Lower leg skin (tissue), 3 donors: ENCODE results near the gene ARPC1A.

Experiments used
- CTCF ChIP-seq, 3 donors: fragments of 450-650 bp; IDR thresholded peaks; one replicate each; pipeline ENCODE4 v1.5.1; 2016; ENCODE audit warnings: antibody characterized with exemption in 3 of 3, mild to moderate bottlenecking in 3 of 3, moderate library complexity in 2 of 3
- POLR2A ChIP-seq, 2 donors: fragments of 450-650 bp; IDR thresholded peaks; one replicate each; pipeline ENCODE4 v1.6.1; 2016 to 2017; ENCODE audit warnings: antibody characterized with exemption in 2 of 2, mild to moderate bottlenecking in 1 of 2, moderate library complexity in 1 of 2

- TF ChIP-seq CTCF (IDR thresholded peaks at IDR 0.05) (no peak), POLR2A (IDR thresholded peaks at IDR 0.05) (no peak)
These were observed 17.1 kb upstream of the ARPC1A start for GRCh38 chr7:99308461-99309074.
